ENCODE data around the gene OIP5. TPM values are rescaled to one million over a fixed set of nuclear protein-coding genes. Genes with fewer than 3 reads are reported as not detected.
A peak's percentile ranks its signal among the peaks of the same experiment; 100 is the strongest.

OIP5 gene
- total and polyA plus RNA-seq, 2 of the 4 experiments (the other 2 are of a cell fraction), result 4.1 to 5.5 TPM

DNA sequence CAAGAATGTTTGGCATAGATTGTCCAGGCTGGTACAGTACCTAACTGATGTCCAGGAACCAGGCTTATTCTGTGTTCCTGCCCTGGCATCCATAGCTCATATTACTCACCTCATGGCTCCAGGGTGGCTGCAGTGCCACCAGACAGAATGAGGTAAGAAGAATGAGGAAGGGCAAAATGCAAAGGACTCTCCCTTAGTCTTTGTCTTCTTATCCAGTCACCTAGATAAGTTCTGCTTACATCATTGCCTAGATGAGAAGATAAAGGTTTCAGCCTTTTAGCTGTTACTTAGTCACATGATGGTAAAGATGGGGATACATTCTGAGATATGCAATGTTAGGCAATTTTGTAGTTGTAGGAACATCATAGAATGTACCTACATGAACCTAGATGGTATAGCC, 55.6 kb downstream of the OIP5 start:
- dilution Hi-C loops (cut with HindIII; ENCODE audit: low sequenced_read_pairs, unreplicated experiment), result no loop called here

More for the DNA sequence above, 55.6 kb downstream of the OIP5 start:
- no peak overlapping the region for H2AFZ ChIP-seq (replicated peaks; ENCODE audit: low read length, poor library complexity)
- POLR2A ChIA-PET (ENCODE audit: unreplicated experiment), result no interaction called here
- no peak overlapping the region for H3K14ac ChIP-seq (replicated peaks; ENCODE audit: low read depth, low read length)
- no peak overlapping the region for H3K18ac ChIP-seq (ENCODE audit: low read depth, low read length)
- H4K5ac ChIP-seq (ENCODE audit: low read depth, low read length), result no peak overlapping the region
- CTCF ChIA-PET, result interaction anchor here (0.7 kb wide), 1 partner anchor 1229 kb away, joined by 4 read pairs; no protein-coding TSS in a partner anchor
- H3K9me3 ChIP-seq (ENCODE audit: control insufficient read depth, insufficient read depth, low read length), result no peaks in the 10 kb centered on the region
- no peak overlapping the region for H2BK5ac ChIP-seq (ENCODE audit: low read depth, low read length, poor library complexity, severe bottlenecking)
- ATAC-seq (ENCODE audit: low read depth) (no peak), DNase-seq (no peak)
- no TSS peak for BruUV-seq (replicated peaks)
- H3K4me3 ChIP-seq (ENCODE audit: insufficient read depth, low read depth, low read length), result no peak overlapping the region
- peaks cover 21% of the 10 kb centered on the region for H3K36me3 ChIP-seq (ENCODE audit: control insufficient read depth, insufficient read depth, low read length)
- no peak overlapping the region for H4K8ac ChIP-seq (ENCODE audit: low read depth in 2 of 2, low read length in 2 of 2)
- H3K9ac ChIP-seq (ENCODE audit: low read depth, low read length), result no peak overlapping the region
- H2BK20ac ChIP-seq (ENCODE audit: low read depth, low read length), result no peak overlapping the region
- no peak overlapping the region for H2BK15ac ChIP-seq (ENCODE audit: low read depth, low read length)
- no peak overlapping the region for H2BK120ac ChIP-seq (ENCODE audit: low read depth, low read length)
- H2AK5ac ChIP-seq (ENCODE audit: low read depth, low read length), result no peak overlapping the region
- H3K27me3 ChIP-seq (ENCODE audit: control insufficient read depth, insufficient read depth, low read length), result no peaks in the 10 kb centered on the region
- peaks cover 3% of the 10 kb centered on the region; the same call in 1 of the 2 replicates for H4K20me1 ChIP-seq (ENCODE audit: insufficient read depth, low read length)
- intact Hi-C loops (cut with micrococcal nuclease), result no loop called here
- H3K56ac ChIP-seq (ENCODE audit: extremely low read depth, insufficient read depth, low read length), result no peak overlapping the region
- peaks cover 4% of the 10 kb centered on the region for H3K4me1 ChIP-seq (ENCODE audit: control insufficient read depth, insufficient read depth, low read length)
- in situ Hi-C loops (cut with MboI; ENCODE audit: low sequenced_read_pairs), result no loop called here
- H4K91ac ChIP-seq (ENCODE audit: insufficient read depth, low read depth, low read length), result no peak overlapping the region
- peak overlapping the region; percentile 42 for H2AK9ac ChIP-seq (replicated peaks; ENCODE audit: low read depth, low read length, poor library complexity)
- no peak overlapping the region for H3K4me2 ChIP-seq (ENCODE audit: low read depth, low read length)
- H3K27ac ChIP-seq (ENCODE audit: insufficient read depth, low read length), result no peak overlapping the region
- TF ChIP-seq, protein P1, sequence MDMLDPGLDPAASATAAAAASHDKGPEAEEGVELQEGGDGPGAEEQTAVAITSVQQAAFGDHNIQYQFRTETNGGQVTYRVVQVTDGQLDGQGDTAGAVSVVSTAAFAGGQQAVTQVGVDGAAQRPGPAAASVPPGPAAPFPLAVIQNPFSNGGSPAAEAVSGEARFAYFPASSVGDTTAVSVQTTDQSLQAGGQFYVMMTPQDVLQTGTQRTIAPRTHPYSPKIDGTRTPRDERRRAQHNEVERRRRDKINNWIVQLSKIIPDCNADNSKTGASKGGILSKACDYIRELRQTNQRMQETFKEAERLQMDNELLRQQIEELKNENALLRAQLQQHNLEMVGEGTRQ (IDR thresholded peaks at IDR 0.05; ENCODE audit: low read depth, low read length), result no peak
- TF ChIP-seq MXI1 (IDR thresholded peaks at IDR 0.05; ENCODE audit: borderline replicate concordance, low read depth, low read length), result no peak
- TF ChIP-seq, protein P2, sequence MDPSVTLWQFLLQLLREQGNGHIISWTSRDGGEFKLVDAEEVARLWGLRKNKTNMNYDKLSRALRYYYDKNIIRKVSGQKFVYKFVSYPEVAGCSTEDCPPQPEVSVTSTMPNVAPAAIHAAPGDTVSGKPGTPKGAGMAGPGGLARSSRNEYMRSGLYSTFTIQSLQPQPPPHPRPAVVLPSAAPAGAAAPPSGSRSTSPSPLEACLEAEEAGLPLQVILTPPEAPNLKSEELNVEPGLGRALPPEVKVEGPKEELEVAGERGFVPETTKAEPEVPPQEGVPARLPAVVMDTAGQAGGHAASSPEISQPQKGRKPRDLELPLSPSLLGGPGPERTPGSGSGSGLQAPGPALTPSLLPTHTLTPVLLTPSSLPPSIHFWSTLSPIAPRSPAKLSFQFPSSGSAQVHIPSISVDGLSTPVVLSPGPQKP (IDR thresholded peaks at IDR 0.05; ENCODE audit: borderline replicate concordance, low read depth, low read length), result no peak
- TF ChIP-seq RCOR1 (IDR thresholded peaks at IDR 0.05; ENCODE audit: insufficient replicate concordance, low read length), result no peak
- TF ChIP-seq BHLHE40 (IDR thresholded peaks at IDR 0.05; ENCODE audit: low read depth, low read length), result no peak
- no peak for TF ChIP-seq MAFK (IDR thresholded peaks at IDR 0.05; ENCODE audit: low read depth, low read length)
- no peak for TF ChIP-seq NFE2L2 (IDR thresholded peaks at IDR 0.05; ENCODE audit: low read depth, low read length)
- TF ChIP-seq, protein P3, sequence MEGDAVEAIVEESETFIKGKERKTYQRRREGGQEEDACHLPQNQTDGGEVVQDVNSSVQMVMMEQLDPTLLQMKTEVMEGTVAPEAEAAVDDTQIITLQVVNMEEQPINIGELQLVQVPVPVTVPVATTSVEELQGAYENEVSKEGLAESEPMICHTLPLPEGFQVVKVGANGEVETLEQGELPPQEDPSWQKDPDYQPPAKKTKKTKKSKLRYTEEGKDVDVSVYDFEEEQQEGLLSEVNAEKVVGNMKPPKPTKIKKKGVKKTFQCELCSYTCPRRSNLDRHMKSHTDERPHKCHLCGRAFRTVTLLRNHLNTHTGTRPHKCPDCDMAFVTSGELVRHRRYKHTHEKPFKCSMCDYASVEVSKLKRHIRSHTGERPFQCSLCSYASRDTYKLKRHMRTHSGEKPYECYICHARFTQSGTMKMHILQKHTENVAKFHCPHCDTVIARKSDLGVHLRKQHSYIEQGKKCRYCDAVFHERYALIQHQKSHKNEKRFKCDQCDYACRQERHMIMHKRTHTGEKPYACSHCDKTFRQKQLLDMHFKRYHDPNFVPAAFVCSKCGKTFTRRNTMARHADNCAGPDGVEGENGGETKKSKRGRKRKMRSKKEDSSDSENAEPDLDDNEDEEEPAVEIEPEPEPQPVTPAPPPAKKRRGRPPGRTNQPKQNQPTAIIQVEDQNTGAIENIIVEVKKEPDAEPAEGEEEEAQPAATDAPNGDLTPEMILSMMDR (conservative IDR thresholded peaks at IDR 0.05; ENCODE audit: low read depth, low read length), result no peak
- H3K79me1 ChIP-seq (ENCODE audit: low read depth in 1 of 2, low read length in 2 of 2), result 0 out of 4 replicates have a peak, but pooled peaks cover 0 to 1% of the 10 kb centered on the region in 2 experiments
- H3K9me1 ChIP-seq (ENCODE audit: insufficient read depth, low read length), result peaks cover 6% of the 10 kb centered on the region; the same call in 1 of the 2 replicates
- H3K23ac ChIP-seq (ENCODE audit: low read depth, low read length), result no peak overlapping the region
- no peak overlapping the region for H3K4ac ChIP-seq (ENCODE audit: low read depth, low read length)
